H1 (cell line): ENCODE data around the gene ACSL6. TPM values are rescaled to one million over a fixed set of nuclear protein-coding genes. Genes with fewer than 3 reads are reported as not detected.

ENCODE experiments used
- CTCF ChIA-PET: fragments of 300-600 bp; sonication (Branson Sonifier 250); formaldehyde crosslinking; loops from one replicate; lab custom pipeline; 2021; ENCODE audit not compliant: partially characterized antibody; lab: Charles Lee
- POLR2A ChIA-PET: fragments of 300-600 bp; sonication (Branson Sonifier 250); formaldehyde crosslinking; loops from one replicate; lab custom pipeline; 2021; ENCODE audit warnings: inconsistent platforms; ENCODE audit not compliant: partially characterized antibody; lab: Charles Lee
- DNase-seq, 2 experiments: peaks; one replicate each; pipeline versions ENCODE4 v3.0.0 to v3.0.0-alpha.2; 2010 to 2022; ENCODE audit warnings: low spot score in 2 of 2, low read depth in 1 of 2, mixed read lengths in 1 of 2
- FAIRE-seq: peaks from 2 replicates; lab custom pipeline; 2011; peaks lifted over from hg19 to GRCh38; lab: Jason Lieb, UNC
- H2AFZ ChIP-seq: 2 replicates; pipeline ENCODE4 v1.8.1; 2012; ENCODE audit warnings: low read length, inconsistent platforms
- H2AK5ac ChIP-seq: 2 replicates; pipeline ENCODE4 v1.6.1; 2013; ENCODE audit warnings: low read depth, low read length
- H2BK120ac ChIP-seq: replicated peaks from 2 replicates; pipeline ENCODE3; 2013; ENCODE audit warnings: low read depth, low read length, inconsistent platforms
- H2BK12ac ChIP-seq: 2 replicates; pipeline ENCODE4 v1.6.1; 2013; ENCODE audit warnings: low read depth, low read length
- H2BK15ac ChIP-seq: 2 replicates; pipeline ENCODE4 v1.6.1; 2013; ENCODE audit warnings: low read length
- H2BK20ac ChIP-seq: 2 replicates; pipeline ENCODE4 v1.6.1; 2013; ENCODE audit warnings: low read length
- H2BK5ac ChIP-seq: 2 replicates; pipeline ENCODE4 v1.6.1; 2013; ENCODE audit warnings: low read depth, low read length
- H3K14ac ChIP-seq: 2 replicates; pipeline ENCODE4 v1.6.1; 2013; ENCODE audit warnings: inconsistent platforms; ENCODE audit not compliant: insufficient read length
- H3K18ac ChIP-seq: 2 replicates; pipeline ENCODE4 v1.6.1; 2013; ENCODE audit warnings: low read length; ENCODE audit errors: extremely low read depth
- H3K23ac ChIP-seq: 2 replicates; pipeline ENCODE4 v1.6.1; 2013; ENCODE audit warnings: inconsistent platforms; ENCODE audit not compliant: insufficient read length
- H3K23me2 ChIP-seq: 2 replicates; pipeline ENCODE4 v1.6.1; 2013; ENCODE audit warnings: low read depth, low read length
- H3K27ac ChIP-seq: 2 replicates; pipeline ENCODE4 v1.6.1; 2011; ENCODE audit warnings: low read depth, low read length, inconsistent platforms
- H3K27me3 ChIP-seq, 4 experiments: replicated peaks in 1 of 4; 1 replicate in 1 of 4; 2 replicates in 3 of 4; pipeline versions ENCODE4 v1.6.1 to v1.8.1; 2011 to 2013; ENCODE audit warnings: low read length in 3 of 4, mild to moderate bottlenecking in 3 of 4, inconsistent platforms in 2 of 4, mixed read lengths in 2 of 4, moderate library complexity in 1 of 4; ENCODE audit not compliant: control insufficient read depth in 3 of 4, insufficient read depth in 3 of 4; ENCODE audit errors: extremely low read depth in 1 of 4
- H3K36me3 ChIP-seq, 4 experiments: 2 replicates each; pipeline versions ENCODE4 v1.6.1 to v1.8.1; 2011 to 2013; ENCODE audit warnings: mild to moderate bottlenecking in 4 of 4, low read length in 3 of 4, moderate library complexity in 2 of 4, control low read depth in 1 of 4, inconsistent platforms in 1 of 4; ENCODE audit not compliant: insufficient read depth in 4 of 4, control insufficient read depth in 2 of 4
- H3K4ac ChIP-seq: replicated peaks from 2 replicates; pipeline ENCODE3; 2013; ENCODE audit warnings: low read length, low read depth, mixed read lengths, inconsistent platforms; ENCODE audit not compliant: insufficient read length
- H3K4me1 ChIP-seq, 4 experiments: replicated peaks in 1 of 4; 1 replicate in 1 of 4; 2 replicates in 3 of 4; pipeline versions ENCODE4 v1.6.1 to v1.8.1; 2011 to 2013; ENCODE audit warnings: low read length in 3 of 4, inconsistent platforms in 2 of 4, mixed read lengths in 1 of 4; ENCODE audit not compliant: insufficient read depth in 4 of 4, control insufficient read depth in 3 of 4
- H3K4me2 ChIP-seq, 2 experiments: 2 replicates each; pipeline versions ENCODE4 v1.6.1 to v1.8.1; 2011 to 2013; ENCODE audit warnings: low read depth in 2 of 2, low read length in 2 of 2, control low read depth in 1 of 2, inconsistent platforms in 1 of 2, mild to moderate bottlenecking in 1 of 2; ENCODE audit not compliant: insufficient read depth in 1 of 2
- H3K4me3 ChIP-seq, 4 experiments: fragments of 200-600, 300-600 bp in 1 of 4; sonication (generic), shearing (Covaris generic), sonication (Bioruptor Twin) in 1 of 4; 2 replicates each; pipeline versions ENCODE4 v1.5.1 to v1.8.1; 2011 to 2016; ENCODE audit warnings: low read length in 4 of 4, low read depth in 3 of 4, control low read depth in 2 of 4, inconsistent platforms in 2 of 4, mild to moderate bottlenecking in 2 of 4, mixed read lengths in 1 of 4, moderate library complexity in 1 of 4; ENCODE audit not compliant: insufficient read depth in 2 of 4; ENCODE audit errors: extremely low read depth in 1 of 4
- H3K56ac ChIP-seq: replicated peaks from 2 replicates; pipeline ENCODE3; 2013; ENCODE audit warnings: low read depth, mild to moderate bottlenecking, mixed read lengths, low read length, inconsistent platforms; ENCODE audit not compliant: insufficient read length
- H3K79me1 ChIP-seq: 2 replicates; pipeline ENCODE4 v1.6.1; 2013; ENCODE audit warnings: low read depth, low read length, control low read depth
- H3K79me2 ChIP-seq, 2 experiments: 2 replicates each; pipeline versions ENCODE4 v1.6.1 to v1.8.1; 2012 to 2013; ENCODE audit warnings: low read length in 2 of 2, mild to moderate bottlenecking in 2 of 2, inconsistent platforms in 1 of 2; ENCODE audit not compliant: insufficient read depth in 2 of 2, control insufficient read depth in 1 of 2
- H3K9ac ChIP-seq, 4 experiments: replicated peaks in 1 of 4; 1 replicate in 1 of 4; 2 replicates in 3 of 4; pipeline versions ENCODE4 v1.6.1 to v1.8.1; 2011 to 2013; ENCODE audit warnings: low read depth in 3 of 4, low read length in 3 of 4, control low read depth in 2 of 4, mild to moderate bottlenecking in 2 of 4, moderate library complexity in 2 of 4, inconsistent platforms in 1 of 4; ENCODE audit errors: extremely low read depth in 1 of 4
- H3K9me3 ChIP-seq, 2 experiments: 2 replicates each; pipeline versions ENCODE4 v1.6.1 to v1.8.1; 2012 to 2013; ENCODE audit warnings: mild to moderate bottlenecking in 2 of 2, moderate library complexity in 2 of 2, control low read depth in 1 of 2, inconsistent platforms in 1 of 2, low read depth in 1 of 2, low read length in 1 of 2, mixed read lengths in 1 of 2; ENCODE audit not compliant: insufficient read depth in 2 of 2
- H4K20me1 ChIP-seq, 2 experiments: replicated peaks in 1 of 2; 2 replicates each; pipeline versions ENCODE3 to v1.8.1; 2011 to 2013; ENCODE audit warnings: inconsistent platforms in 2 of 2, low read length in 2 of 2, mild to moderate bottlenecking in 1 of 2; ENCODE audit not compliant: insufficient read depth in 2 of 2, control insufficient read depth in 1 of 2
- H4K5ac ChIP-seq: 2 replicates; pipeline ENCODE4 v1.6.1; 2013; ENCODE audit warnings: low read length, low read depth, mixed read lengths, inconsistent platforms; ENCODE audit not compliant: insufficient read length
- H4K8ac ChIP-seq: 2 replicates; pipeline ENCODE4 v1.8.0; 2013; ENCODE audit warnings: mild to moderate bottlenecking, moderate library complexity, low read length, inconsistent platforms; ENCODE audit not compliant: insufficient read depth; ENCODE audit errors: extremely low read depth
- H4K91ac ChIP-seq: replicated peaks from 2 replicates; pipeline ENCODE3; 2013; ENCODE audit warnings: low read length, mixed read lengths, inconsistent platforms; ENCODE audit not compliant: insufficient read length
- EP300 ChIP-seq, 2 experiments: IDR thresholded peaks; 1 replicate in 1 of 2; 2 replicates in 1 of 2; pipeline ENCODE4 v1.6.1; 2011 to 2012; ENCODE audit warnings: low read depth in 2 of 2, low read length in 2 of 2, mild to moderate bottlenecking in 2 of 2, borderline replicate concordance in 1 of 2, inconsistent platforms in 1 of 2, moderate library complexity in 1 of 2
- GABPA ChIP-seq: IDR thresholded peaks from 2 replicates; pipeline ENCODE4 v1.6.1; 2011; ENCODE audit warnings: mild to moderate bottlenecking, low read length, moderate library complexity, borderline replicate concordance; ENCODE audit not compliant: insufficient read depth
- JUN ChIP-seq: IDR thresholded peaks from 2 replicates; pipeline ENCODE4 v1.6.1; 2011; ENCODE audit warnings: low read depth, mild to moderate bottlenecking, improper control_type of control experiment, low read length
- NRF1 ChIP-seq: IDR thresholded peaks from 2 replicates; pipeline ENCODE4 v1.6.1; 2011; ENCODE audit warnings: mild to moderate bottlenecking, low read depth, low read length, improper control_type of control experiment
- RFX5 ChIP-seq: IDR thresholded peaks from 2 replicates; pipeline ENCODE4 v1.6.1; 2011; ENCODE audit warnings: low read depth, low read length, improper control_type of control experiment, borderline replicate concordance
- WGBS, 2 experiments: shearing (Covaris generic) in 1 of 2; methylation state at CpG; one replicate each; pipeline versions ENCODE4 v1.1.6 to v1.1.7; 2013 to 2015; ENCODE audit warnings: low lambda C conversion rate in 2 of 2, mixed read lengths in 2 of 2, inconsistent platforms in 1 of 2, low coverage in 1 of 2, missing lambda C conversion rate in 1 of 2; ENCODE audit not compliant: insufficient replicate concordance in 2 of 2, insufficient coverage in 1 of 2, insufficient read length in 1 of 2; ENCODE audit errors: extremely low coverage in 1 of 2, missing lambda C conversion rate in 1 of 2; 5-methylcytosine and 5-hydroxymethylcytosine counted together
- polyA plus RNA-seq, 7 experiments: library from polyadenylated mRNA; depleted of rRNA in 3 of 7; stranded (reverse) in 5 of 7; unstranded in 2 of 7; fragments of >200 nt in 5 of 7; fragments of 200-250 nt in 2 of 7; gene quantifications; 1 replicate in 5 of 7; 2 replicates in 1 of 7; 4 replicates in 1 of 7; pipeline versions ENCODE4 v1.2.1 to v1.2.3, GENCODE V29; 2011 to 2013; ENCODE audit warnings: missing spikeins in 2 of 7, mixed read lengths in 2 of 7
- total RNA-seq: library from RNA; stranded (reverse); fragmentation: NEBNext Ultra II Directional; extraction: Animal tissue kit (Norgen Biotek cat#: 25700); gene quantifications from 2 replicates; pipeline ENCODE4 v1.2.1, GENCODE V29; 2021

The ACSL6 gene
- total and polyA plus RNA-seq, 2 of the 8 experiments (the other 6 are each of a cell fraction or from before 2014, with no cell fraction given): 2.3 to 2.4 TPM

DNA sequence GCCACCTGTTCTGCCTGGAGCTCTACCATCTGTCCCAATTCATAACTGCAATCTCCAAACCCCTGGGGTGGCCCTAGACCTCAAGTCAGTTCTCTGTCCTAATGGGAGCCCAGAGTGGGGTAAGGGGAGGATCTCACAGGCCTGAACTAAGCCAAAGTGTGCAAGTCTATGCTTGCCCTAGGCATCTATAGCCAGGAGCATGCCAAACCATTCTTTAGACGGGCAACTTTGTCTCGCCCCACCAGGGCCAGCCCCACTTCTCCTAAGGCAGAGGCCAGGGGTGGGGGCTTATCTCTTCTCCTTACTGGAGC, 3.3 kb downstream of the ACSL6 start:
- Histone ChIP-seq H2AFZ (no peak overlapping the region), H3K27ac (no peak overlapping the region), H3K23ac (no peak overlapping the region), H2BK15ac (no peak overlapping the region), H3K4me3 (no peak overlapping the region), H4K91ac (no peak overlapping the region), H2BK120ac (no peak overlapping the region), H3K4me2 (no peak overlapping the region), H2AK5ac (no peak overlapping the region), H2BK12ac (no peak overlapping the region), H3K4me1 (peaks cover 0 to 26% (median 12%) of the 10 kb centered on the region in 4 experiments; a peak in 6 of 7 replicates), H4K8ac (no peak overlapping the region), H3K36me3 (no peaks in the 10 kb centered on the region), H3K4ac (no peak overlapping the region), H3K23me2 (peaks cover 11% of the 10 kb centered on the region; the same call in 1 of the 2 replicates), H3K79me1 (no peaks in the 10 kb centered on the region; the same call in 1 of the 2 replicates)
- POLR2A ChIA-PET: no interaction called here
- 68% methylated on average over 2 of the region's 2 CpGs; no CpG with 5 or more reads in 1 of the 2 experiments for WGBS, 2 experiments
- no peak for DNase-seq
- TF ChIP-seq RFX5 (no peak), JUN (no peak), EP300 (IDR thresholded peaks at IDR 0.05; ENCODE audit: borderline replicate concordance in 1 of 2, low read depth in 2 of 2, low read length in 2 of 2) (no peak), GABPA (no peak), NRF1 (no peak)
- TF ChIP-seq, all 59 proteins: peak for 0
- Histone ChIP-seq H4K20me1 (peaks cover 4 to 8% of the 10 kb centered on the region in 2 experiments), H3K56ac (no peak overlapping the region), H3K79me2 (no peaks in the 10 kb centered on the region), H3K27me3 (peaks cover 5 to 26% (median 19%) of the 10 kb centered on the region in 4 experiments), H2BK20ac (no peak overlapping the region), H3K18ac (no peak overlapping the region), H3K14ac (no peak overlapping the region), H3K9me3 (no peaks in the 10 kb centered on the region), H4K5ac (no peak overlapping the region), H2BK5ac (no peak overlapping the region; the same call in 1 of the 2 replicates), H3K9ac (no peak overlapping the region)
- CTCF ChIA-PET: interaction anchor here (0.6 to 7.2 kb wide), 34 partner anchors 9 to 1478 kb away, joined by 3 to 157 read pairs (median 4); partner anchors contain the start of genes FNIP1, IL3 and P4HA2
- FAIRE-seq: no peak
